VCaP (cell line): ENCODE data around the gene RAD18.
A peak's percentile ranks its signal among the peaks of the same experiment; 100 is the strongest.

ENCODE experiments used
- H3K27ac ChIP-seq: fragments of 450-650 bp; 2 replicates; pipeline ENCODE4 v1.5.1; 2017
- CTCF ChIP-seq: fragments of 450-650 bp; conservative IDR thresholded peaks from 2 replicates; pipeline ENCODE4 v1.5.1; 2017; ENCODE audit warnings: mild to moderate bottlenecking, moderate library complexity

RAD18 gene

GRCh38 chr3:8970971-8971589, 7.8 kb upstream of the RAD18 start:
- peak; percentile 100 for TF ChIP-seq CTCF
- H3K27ac ChIP-seq, result no peak overlapping the region

GRCh38 chr3:8969241-8969640, 6.0 kb upstream of the RAD18 start:
- H3K27ac ChIP-seq, result no peak overlapping the region
- no peak for TF ChIP-seq CTCF

GRCh38 chr3:8968375-8968882, 5.2 kb upstream of the RAD18 start:
- TF ChIP-seq CTCF, result no peak
- H3K27ac ChIP-seq, result no peak overlapping the region

GRCh38 chr3:8967553-8967952, 4.3 kb upstream of the RAD18 start:
- no peak for TF ChIP-seq CTCF
- no peak overlapping the region for H3K27ac ChIP-seq

GRCh38 chr3:8966820-8967348, 3.6 kb upstream of the RAD18 start:
- H3K27ac ChIP-seq, result peak overlapping the region; percentile 88
- no peak for TF ChIP-seq CTCF

- TF ChIP-seq CTCF, result no peak
- peak overlapping the region; percentile 88 for H3K27ac ChIP-seq
Measured at GRCh38 chr3:8966150-8966819, 3.0 kb upstream of the RAD18 start.

- TF ChIP-seq CTCF, result no peak
- H3K27ac ChIP-seq, result peak overlapping the region; percentile 88
Measured at GRCh38 chr3:8964436-8965370, 1.4 kb upstream of the RAD18 start.
